HG02759 (cell line): ENCODE results near the gene ZFP36.
"Not testable (repeated sequence)": the region's sequence is repeated elsewhere in the genome, so short reads cannot be mapped to it uniquely, and the experiment has no call there.

ENCODE experiments used
- ATAC-seq: cut with Tn5 transposase; IDR thresholded peaks from one replicate; pipeline ENCODE4 v1.9.1; 2021; ENCODE audit warnings: mild to moderate bottlenecking, moderate library complexity; ENCODE audit not compliant: unreplicated experiment

The ZFP36 gene

DNA sequence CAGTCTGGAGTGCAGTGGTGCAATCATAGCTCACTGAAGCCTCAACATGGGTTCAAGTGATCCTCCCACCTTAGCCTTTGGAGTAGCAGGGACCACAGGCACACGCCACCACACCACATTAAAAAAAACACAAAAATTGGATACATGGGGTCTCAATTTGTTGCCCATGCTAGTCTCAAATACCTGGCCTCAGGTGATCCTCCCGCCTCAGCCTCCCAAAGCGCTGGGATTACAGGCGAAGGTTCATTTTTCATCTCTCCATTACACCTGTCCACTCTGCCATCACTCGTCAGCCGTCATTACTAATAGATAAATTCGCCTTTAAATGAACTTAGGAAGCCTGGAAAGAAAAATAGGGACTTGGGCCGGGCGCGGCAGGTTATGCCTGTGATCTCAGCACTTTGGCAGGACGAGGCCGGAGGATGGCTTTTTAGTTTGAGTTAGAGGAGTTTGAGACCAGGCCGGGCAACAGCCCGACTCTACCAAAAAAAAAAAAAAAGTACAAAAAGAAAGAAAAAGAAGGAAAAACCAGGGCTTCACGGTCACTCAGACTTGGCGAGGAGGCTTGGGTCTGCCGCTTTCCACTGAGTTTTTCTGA is 38.0 kb downstream of the ZFP36 start:
- ATAC-seq: no peak

DNA sequence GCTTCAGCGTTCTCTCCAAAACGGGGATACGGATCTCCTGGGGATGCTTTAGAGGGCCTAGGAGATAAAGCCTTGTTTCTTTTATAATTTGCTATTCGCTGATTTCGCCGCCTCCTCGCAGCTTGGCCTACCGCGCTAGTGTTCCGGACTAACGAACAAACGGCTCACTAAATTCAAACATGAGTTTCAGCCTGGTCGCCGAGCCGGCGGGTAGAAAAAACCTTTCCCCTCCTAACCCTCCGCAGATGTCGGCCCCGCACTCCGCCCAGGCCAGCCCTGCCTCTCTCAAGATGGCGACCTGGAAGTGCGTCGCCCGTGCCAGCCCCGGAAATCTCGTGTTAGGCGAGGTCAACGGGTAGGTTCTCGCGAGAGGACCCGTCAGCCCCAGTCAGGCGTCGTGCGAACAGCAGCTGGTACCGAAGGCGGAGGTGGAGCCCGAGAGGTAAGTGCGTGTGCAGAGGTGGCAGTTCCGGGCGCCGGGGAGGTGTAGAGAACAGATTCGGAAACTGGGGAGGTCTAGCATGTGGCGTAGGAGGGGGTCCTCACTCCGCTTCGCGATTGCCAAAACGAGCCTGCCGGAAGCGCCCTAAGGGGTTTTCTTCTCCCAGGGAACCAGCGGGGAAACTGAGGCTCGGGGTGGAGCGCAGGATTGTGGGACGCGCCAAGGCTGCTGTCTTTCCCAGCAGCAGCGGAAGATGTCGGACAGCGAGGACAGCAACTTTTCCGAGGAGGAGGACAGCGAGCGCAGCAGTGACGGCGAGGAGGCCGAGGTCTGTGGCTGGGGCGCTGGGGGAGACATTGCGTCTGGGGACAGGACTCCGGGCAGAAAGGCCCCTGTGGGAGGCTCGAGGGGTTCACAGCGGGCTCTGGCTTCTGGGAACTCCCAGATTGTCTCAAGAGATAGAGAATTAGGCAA is 38.8 kb downstream of the ZFP36 start, which contains the start of gene SUPT5H:
Gene SUPT5H, plus strand, starts transcription at position 387 of the 916 bp plus-strand sequence. Its CDS starts 309 bp downstream, at position 696.
- ATAC-seq: peak; percentile 92

DNA sequence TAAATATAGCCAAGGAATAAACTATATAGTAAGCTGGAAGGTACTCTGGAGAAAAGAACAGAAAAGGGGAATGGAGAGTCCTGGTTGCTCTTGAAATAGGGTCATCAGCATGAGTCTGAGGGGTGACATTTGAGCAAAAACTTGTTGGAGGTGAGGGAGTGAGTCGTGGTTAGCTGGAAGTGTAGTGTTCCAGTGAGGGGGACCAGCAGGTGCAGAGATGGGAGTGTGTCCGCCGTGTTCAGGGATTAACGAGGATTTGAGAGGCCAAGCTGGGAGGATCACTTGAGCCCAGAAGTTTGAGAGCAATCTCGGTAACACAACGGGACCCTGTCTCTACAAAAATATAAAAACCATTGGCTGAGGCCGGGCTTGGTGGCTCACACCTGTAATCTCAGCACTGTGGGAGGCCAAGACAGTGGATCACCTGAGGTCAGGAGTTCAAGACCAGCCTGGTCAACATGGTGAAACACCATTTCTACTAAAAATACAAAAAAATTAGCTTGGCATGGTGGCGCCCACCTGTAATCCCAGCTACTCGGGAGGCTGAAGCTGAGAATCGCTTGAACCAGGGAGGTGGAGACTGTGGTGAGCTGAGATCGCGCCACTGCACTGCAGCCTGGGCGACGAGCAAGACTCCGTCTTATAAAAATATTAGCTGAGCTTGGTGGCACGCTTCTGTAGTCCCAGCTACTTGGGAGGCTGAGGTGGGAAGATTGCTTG is 39.9 kb downstream of the ZFP36 start:
- ATAC-seq: no peak

DNA sequence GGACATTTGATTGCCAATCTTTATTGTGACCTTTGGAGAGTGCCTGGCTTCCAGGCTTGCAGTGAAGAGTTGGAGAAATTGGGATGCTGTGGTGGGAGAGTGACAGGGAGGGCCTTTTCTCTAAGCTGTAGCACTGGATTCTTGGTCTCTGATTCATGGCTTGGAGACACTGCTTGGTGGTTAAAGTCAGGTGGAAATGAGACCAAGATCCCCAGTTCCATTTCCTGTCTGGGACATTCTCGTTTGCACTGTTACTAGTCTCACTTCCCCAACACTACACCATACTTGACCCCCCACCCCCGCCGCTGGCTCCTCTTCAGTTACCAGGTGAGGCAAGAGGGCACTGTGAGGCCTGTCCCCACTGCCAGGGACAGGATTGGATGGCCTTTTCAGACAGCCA is 41.6 kb downstream of the ZFP36 start:
- ATAC-seq: no peak

DNA sequence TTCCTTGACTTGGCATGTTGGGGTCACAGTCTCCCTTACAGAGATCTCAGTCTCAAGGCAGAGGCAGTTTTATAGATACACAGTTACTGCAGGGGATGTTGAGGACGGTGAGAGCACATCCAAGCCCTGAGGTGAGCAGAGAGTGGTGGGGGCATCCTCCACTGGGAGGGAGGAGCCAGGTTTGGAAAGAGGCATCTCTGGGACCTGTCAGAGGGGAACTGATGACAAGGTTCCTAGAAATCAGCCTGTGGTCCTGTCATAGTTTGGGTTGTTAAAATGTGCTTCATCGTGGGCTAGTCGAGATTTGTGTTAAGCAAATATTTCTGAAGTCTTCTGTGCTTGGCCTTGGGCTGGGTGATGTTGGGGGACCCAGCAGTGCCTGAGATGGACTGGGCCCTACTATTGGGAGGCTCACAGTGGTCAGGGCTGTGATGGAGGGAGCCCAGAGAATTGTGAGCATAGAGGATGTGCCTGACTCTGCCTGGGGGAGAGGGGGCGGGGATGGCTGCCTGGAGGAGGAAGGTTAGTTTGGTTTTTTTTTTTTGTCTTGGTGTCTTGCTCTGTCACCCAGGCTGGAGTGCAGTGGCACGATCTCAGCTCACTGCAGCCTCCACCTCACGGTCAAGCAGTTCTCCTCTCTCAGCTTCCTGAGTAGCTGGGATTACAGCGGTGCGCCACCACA is 42.6 kb downstream of the ZFP36 start:
- no peak for ATAC-seq

DNA sequence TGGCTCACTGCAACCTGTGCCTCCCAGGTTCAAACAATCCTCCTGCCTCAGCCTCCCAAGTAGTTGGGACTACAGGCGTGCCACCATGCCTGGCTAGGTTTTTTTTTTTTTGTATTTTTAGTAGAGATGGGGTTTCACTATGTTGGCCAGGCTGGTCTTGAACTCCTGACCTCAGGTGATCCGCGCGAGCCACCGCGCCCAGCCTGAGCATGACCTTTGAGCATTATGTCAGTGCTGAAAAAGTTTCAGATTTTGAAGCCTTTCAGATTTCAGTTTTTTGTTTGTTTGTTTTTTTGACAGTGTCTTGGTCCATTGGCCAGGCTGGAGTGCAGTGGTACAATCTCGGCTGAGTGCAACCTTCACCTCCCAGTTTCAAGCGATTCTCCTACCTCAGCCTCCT is 44.6 kb downstream of the ZFP36 start:
- ATAC-seq: not testable (repeated sequence)
